ENCODE measurements around the gene LRRC25. TPM values are rescaled to one million over a fixed set of nuclear protein-coding genes. Genes with fewer than 3 reads are reported as not detected.
"Not testable (repeated sequence)": the region's sequence is repeated elsewhere in the genome, so short reads cannot be mapped to it uniquely, and the experiment has no call there.

Gene LRRC25
- total RNA-seq, 1 donor from 2014 or later, result not detected

GRCh38 chr19:18384775-18385174, 12.6 kb downstream of the LRRC25 start:
- TF ChIP-seq CTCF (IDR thresholded peaks at IDR 0.05), result no peak
- Mint-ChIP-seq H3K36me3 (ENCODE audit: unreplicated experiment) (peaks cover 7% of the 10 kb centered on the region), H3K27ac (ENCODE audit: unreplicated experiment) (no peak overlapping the region), H3K9me3 (ENCODE audit: unreplicated experiment) (no peaks in the 10 kb centered on the region), H3K4me1 (ENCODE audit: unreplicated experiment) (peaks cover 58% of the 10 kb centered on the region), H3K27me3 (ENCODE audit: unreplicated experiment) (no peaks in the 10 kb centered on the region), H3K4me3 (ENCODE audit: unreplicated experiment) (no peak overlapping the region)
- DNase-seq (ENCODE audit: extremely low spot score, unreplicated experiment), result no peak

GRCh38 chr19:18383622-18384021, 13.8 kb downstream of the LRRC25 start:
- H3K9me3 Mint-ChIP-seq (ENCODE audit: unreplicated experiment); H3K27me3 Mint-ChIP-seq (ENCODE audit: unreplicated experiment); H3K4me3 Mint-ChIP-seq (ENCODE audit: unreplicated experiment); H3K36me3 Mint-ChIP-seq (ENCODE audit: unreplicated experiment); DNase-seq (ENCODE audit: extremely low spot score, unreplicated experiment); H3K27ac Mint-ChIP-seq (ENCODE audit: unreplicated experiment): not testable (repeated sequence)
- peaks cover 59% of the 10 kb centered on the region for H3K4me1 Mint-ChIP-seq (ENCODE audit: unreplicated experiment)

- no peak for DNase-seq (ENCODE audit: extremely low spot score, unreplicated experiment)
- no peaks in the 10 kb centered on the region for H3K27me3 Mint-ChIP-seq (ENCODE audit: unreplicated experiment)
- no peak for TF ChIP-seq CTCF (IDR thresholded peaks at IDR 0.05)
- H3K4me3 Mint-ChIP-seq (ENCODE audit: unreplicated experiment), result no peak overlapping the region
- no peaks in the 10 kb centered on the region for H3K36me3 Mint-ChIP-seq (ENCODE audit: unreplicated experiment)
- H3K27ac Mint-ChIP-seq (ENCODE audit: unreplicated experiment), result no peak overlapping the region
- no peaks in the 10 kb centered on the region for H3K9me3 Mint-ChIP-seq (ENCODE audit: unreplicated experiment)
- H3K4me1 Mint-ChIP-seq (ENCODE audit: unreplicated experiment), result peaks cover 51% of the 10 kb centered on the region
Measured at GRCh38 chr19:18380843-18381242, 16.6 kb downstream of the LRRC25 start.

- Mint-ChIP-seq H3K27ac (ENCODE audit: unreplicated experiment) (peak overlapping the region; percentile 10), H3K4me1 (ENCODE audit: unreplicated experiment) (peaks cover 45% of the 10 kb centered on the region), H3K27me3 (ENCODE audit: unreplicated experiment) (no peaks in the 10 kb centered on the region), H3K4me3 (ENCODE audit: unreplicated experiment) (no peak overlapping the region), H3K9me3 (ENCODE audit: unreplicated experiment) (no peaks in the 10 kb centered on the region), H3K36me3 (ENCODE audit: unreplicated experiment) (no peaks in the 10 kb centered on the region)
- TF ChIP-seq CTCF (IDR thresholded peaks at IDR 0.05), result no peak
- DNase-seq (ENCODE audit: extremely low spot score, unreplicated experiment), result no peak
Measured at GRCh38 chr19:18379803-18380747, 17.3 kb downstream of the LRRC25 start.

- H3K27ac Mint-ChIP-seq (ENCODE audit: unreplicated experiment), result peak overlapping the region; percentile 87
- H3K9me3 Mint-ChIP-seq (ENCODE audit: unreplicated experiment), result no peaks in the 10 kb centered on the region
Measured at GRCh38 chr19:18377026-18377425, 20.4 kb downstream of the LRRC25 start.

More at GRCh38 chr19:18377026-18377425, 20.4 kb downstream of the LRRC25 start:
- H3K4me1 Mint-ChIP-seq (ENCODE audit: unreplicated experiment), result peaks cover 49% of the 10 kb centered on the region
- DNase-seq (ENCODE audit: extremely low spot score, unreplicated experiment), result no peak
- no peaks in the 10 kb centered on the region for H3K27me3 Mint-ChIP-seq (ENCODE audit: unreplicated experiment)
- H3K36me3 Mint-ChIP-seq (ENCODE audit: unreplicated experiment), result no peaks in the 10 kb centered on the region
- no peak for TF ChIP-seq CTCF (IDR thresholded peaks at IDR 0.05)
- H3K4me3 Mint-ChIP-seq (ENCODE audit: unreplicated experiment), result no peak overlapping the region
